H1 (cell line): ENCODE measurements around the gene CCDC120. TPM values are rescaled to one million over a fixed set of nuclear protein-coding genes. Genes with fewer than 3 reads are reported as not detected.
A peak's percentile ranks its signal among the peaks of the same experiment; 100 is the strongest.

Experiments
- CTCF ChIA-PET: fragments of 300-600 bp; sonication (Branson Sonifier 250); formaldehyde crosslinking; loops from one replicate; lab custom pipeline; 2021; ENCODE audit not compliant: partially characterized antibody; lab: Charles Lee
- POLR2A ChIA-PET: fragments of 300-600 bp; sonication (Branson Sonifier 250); formaldehyde crosslinking; loops from one replicate; lab custom pipeline; 2021; ENCODE audit warnings: inconsistent platforms; ENCODE audit not compliant: partially characterized antibody; lab: Charles Lee
- DNase-seq, 2 experiments: peaks; one replicate each; pipeline versions ENCODE4 v3.0.0 to v3.0.0-alpha.2; 2010 to 2022; ENCODE audit warnings: low spot score in 2 of 2, low read depth in 1 of 2, mixed read lengths in 1 of 2
- FAIRE-seq: peaks from 2 replicates; lab custom pipeline; 2011; peaks lifted over from hg19 to GRCh38; lab: Jason Lieb, UNC
- H2AFZ ChIP-seq: 2 replicates; pipeline ENCODE4 v1.8.1; 2012; ENCODE audit warnings: low read length, inconsistent platforms
- H2AK5ac ChIP-seq: 2 replicates; pipeline ENCODE4 v1.6.1; 2013; ENCODE audit warnings: low read depth, low read length
- H2BK120ac ChIP-seq: replicated peaks from 2 replicates; pipeline ENCODE3; 2013; ENCODE audit warnings: low read depth, low read length, inconsistent platforms
- H2BK12ac ChIP-seq: 2 replicates; pipeline ENCODE4 v1.6.1; 2013; ENCODE audit warnings: low read depth, low read length
- H2BK15ac ChIP-seq: 2 replicates; pipeline ENCODE4 v1.6.1; 2013; ENCODE audit warnings: low read length
- H2BK20ac ChIP-seq: 2 replicates; pipeline ENCODE4 v1.6.1; 2013; ENCODE audit warnings: low read length
- H2BK5ac ChIP-seq: 2 replicates; pipeline ENCODE4 v1.6.1; 2013; ENCODE audit warnings: low read depth, low read length
- H3K14ac ChIP-seq: 2 replicates; pipeline ENCODE4 v1.6.1; 2013; ENCODE audit warnings: inconsistent platforms; ENCODE audit not compliant: insufficient read length
- H3K18ac ChIP-seq: 2 replicates; pipeline ENCODE4 v1.6.1; 2013; ENCODE audit warnings: low read length; ENCODE audit errors: extremely low read depth
- H3K23ac ChIP-seq: 2 replicates; pipeline ENCODE4 v1.6.1; 2013; ENCODE audit warnings: inconsistent platforms; ENCODE audit not compliant: insufficient read length
- H3K23me2 ChIP-seq: 2 replicates; pipeline ENCODE4 v1.6.1; 2013; ENCODE audit warnings: low read depth, low read length
- H3K27ac ChIP-seq: 2 replicates; pipeline ENCODE4 v1.6.1; 2011; ENCODE audit warnings: low read depth, low read length, inconsistent platforms
- H3K27me3 ChIP-seq, 4 experiments: replicated peaks in 1 of 4; 1 replicate in 1 of 4; 2 replicates in 3 of 4; pipeline versions ENCODE4 v1.6.1 to v1.8.1; 2011 to 2013; ENCODE audit warnings: low read length in 3 of 4, mild to moderate bottlenecking in 3 of 4, inconsistent platforms in 2 of 4, mixed read lengths in 2 of 4, moderate library complexity in 1 of 4; ENCODE audit not compliant: control insufficient read depth in 3 of 4, insufficient read depth in 3 of 4; ENCODE audit errors: extremely low read depth in 1 of 4
- H3K36me3 ChIP-seq, 4 experiments: 2 replicates each; pipeline versions ENCODE4 v1.6.1 to v1.8.1; 2011 to 2013; ENCODE audit warnings: mild to moderate bottlenecking in 4 of 4, low read length in 3 of 4, moderate library complexity in 2 of 4, control low read depth in 1 of 4, inconsistent platforms in 1 of 4; ENCODE audit not compliant: insufficient read depth in 4 of 4, control insufficient read depth in 2 of 4
- H3K4ac ChIP-seq: replicated peaks from 2 replicates; pipeline ENCODE3; 2013; ENCODE audit warnings: low read length, low read depth, mixed read lengths, inconsistent platforms; ENCODE audit not compliant: insufficient read length
- H3K4me1 ChIP-seq, 4 experiments: replicated peaks in 1 of 4; 1 replicate in 1 of 4; 2 replicates in 3 of 4; pipeline versions ENCODE4 v1.6.1 to v1.8.1; 2011 to 2013; ENCODE audit warnings: low read length in 3 of 4, inconsistent platforms in 2 of 4, mixed read lengths in 1 of 4; ENCODE audit not compliant: insufficient read depth in 4 of 4, control insufficient read depth in 3 of 4
- H3K4me2 ChIP-seq, 2 experiments: 2 replicates each; pipeline versions ENCODE4 v1.6.1 to v1.8.1; 2011 to 2013; ENCODE audit warnings: low read depth in 2 of 2, low read length in 2 of 2, control low read depth in 1 of 2, inconsistent platforms in 1 of 2, mild to moderate bottlenecking in 1 of 2; ENCODE audit not compliant: insufficient read depth in 1 of 2
- H3K4me3 ChIP-seq, 4 experiments: fragments of 200-600, 300-600 bp in 1 of 4; sonication (generic), shearing (Covaris generic), sonication (Bioruptor Twin) in 1 of 4; 2 replicates each; pipeline versions ENCODE4 v1.5.1 to v1.8.1; 2011 to 2016; ENCODE audit warnings: low read length in 4 of 4, low read depth in 3 of 4, control low read depth in 2 of 4, inconsistent platforms in 2 of 4, mild to moderate bottlenecking in 2 of 4, mixed read lengths in 1 of 4, moderate library complexity in 1 of 4; ENCODE audit not compliant: insufficient read depth in 2 of 4; ENCODE audit errors: extremely low read depth in 1 of 4
- H3K56ac ChIP-seq: replicated peaks from 2 replicates; pipeline ENCODE3; 2013; ENCODE audit warnings: low read depth, mild to moderate bottlenecking, mixed read lengths, low read length, inconsistent platforms; ENCODE audit not compliant: insufficient read length
- H3K79me1 ChIP-seq: 2 replicates; pipeline ENCODE4 v1.6.1; 2013; ENCODE audit warnings: low read depth, low read length, control low read depth
- H3K79me2 ChIP-seq, 2 experiments: 2 replicates each; pipeline versions ENCODE4 v1.6.1 to v1.8.1; 2012 to 2013; ENCODE audit warnings: low read length in 2 of 2, mild to moderate bottlenecking in 2 of 2, inconsistent platforms in 1 of 2; ENCODE audit not compliant: insufficient read depth in 2 of 2, control insufficient read depth in 1 of 2
- H3K9ac ChIP-seq, 4 experiments: replicated peaks in 1 of 4; 1 replicate in 1 of 4; 2 replicates in 3 of 4; pipeline versions ENCODE4 v1.6.1 to v1.8.1; 2011 to 2013; ENCODE audit warnings: low read depth in 3 of 4, low read length in 3 of 4, control low read depth in 2 of 4, mild to moderate bottlenecking in 2 of 4, moderate library complexity in 2 of 4, inconsistent platforms in 1 of 4; ENCODE audit errors: extremely low read depth in 1 of 4
- H3K9me3 ChIP-seq, 2 experiments: 2 replicates each; pipeline versions ENCODE4 v1.6.1 to v1.8.1; 2012 to 2013; ENCODE audit warnings: mild to moderate bottlenecking in 2 of 2, moderate library complexity in 2 of 2, control low read depth in 1 of 2, inconsistent platforms in 1 of 2, low read depth in 1 of 2, low read length in 1 of 2, mixed read lengths in 1 of 2; ENCODE audit not compliant: insufficient read depth in 2 of 2
- H4K20me1 ChIP-seq, 2 experiments: replicated peaks in 1 of 2; 2 replicates each; pipeline versions ENCODE3 to v1.8.1; 2011 to 2013; ENCODE audit warnings: inconsistent platforms in 2 of 2, low read length in 2 of 2, mild to moderate bottlenecking in 1 of 2; ENCODE audit not compliant: insufficient read depth in 2 of 2, control insufficient read depth in 1 of 2
- H4K5ac ChIP-seq: 2 replicates; pipeline ENCODE4 v1.6.1; 2013; ENCODE audit warnings: low read length, low read depth, mixed read lengths, inconsistent platforms; ENCODE audit not compliant: insufficient read length
- H4K8ac ChIP-seq: 2 replicates; pipeline ENCODE4 v1.8.0; 2013; ENCODE audit warnings: mild to moderate bottlenecking, moderate library complexity, low read length, inconsistent platforms; ENCODE audit not compliant: insufficient read depth; ENCODE audit errors: extremely low read depth
- H4K91ac ChIP-seq: replicated peaks from 2 replicates; pipeline ENCODE3; 2013; ENCODE audit warnings: low read length, mixed read lengths, inconsistent platforms; ENCODE audit not compliant: insufficient read length
- CHD1 ChIP-seq: IDR thresholded peaks from 2 replicates; pipeline ENCODE4 v1.6.1; 2012; ENCODE audit warnings: low read depth, low read length, improper control_type of control experiment
- HDAC2 ChIP-seq, 2 experiments: fragments of 300-600 bp in 1 of 2; sonication (generic) in 1 of 2; IDR thresholded peaks; 2 replicates each; pipeline ENCODE4 v1.6.1; 2011 to 2012; ENCODE audit warnings: low read depth in 2 of 2, low read length in 2 of 2, mild to moderate bottlenecking in 2 of 2, moderate library complexity in 2 of 2, borderline replicate concordance in 1 of 2, inconsistent platforms in 1 of 2
- YY1 ChIP-seq: IDR thresholded peaks from 2 replicates; pipeline ENCODE4 v1.6.1; 2011; ENCODE audit warnings: low read depth, mild to moderate bottlenecking, low read length
- ZNF274 ChIP-seq: IDR thresholded peaks from 2 replicates; pipeline ENCODE4 v1.7.0; 2012; ENCODE audit warnings: low read length, borderline replicate concordance; ENCODE audit errors: extremely low read depth
- WGBS, 2 experiments: shearing (Covaris generic) in 1 of 2; methylation state at CpG; one replicate each; pipeline versions ENCODE4 v1.1.6 to v1.1.7; 2013 to 2015; ENCODE audit warnings: low lambda C conversion rate in 2 of 2, mixed read lengths in 2 of 2, inconsistent platforms in 1 of 2, low coverage in 1 of 2, missing lambda C conversion rate in 1 of 2; ENCODE audit not compliant: insufficient replicate concordance in 2 of 2, insufficient coverage in 1 of 2, insufficient read length in 1 of 2; ENCODE audit errors: extremely low coverage in 1 of 2, missing lambda C conversion rate in 1 of 2; 5-methylcytosine and 5-hydroxymethylcytosine counted together
- polyA plus RNA-seq, 7 experiments: library from polyadenylated mRNA; depleted of rRNA in 3 of 7; stranded (reverse) in 5 of 7; unstranded in 2 of 7; fragments of >200 nt in 5 of 7; fragments of 200-250 nt in 2 of 7; gene quantifications; 1 replicate in 5 of 7; 2 replicates in 1 of 7; 4 replicates in 1 of 7; pipeline versions ENCODE4 v1.2.1 to v1.2.3, GENCODE V29; 2011 to 2013; ENCODE audit warnings: missing spikeins in 2 of 7, mixed read lengths in 2 of 7
- total RNA-seq: library from RNA; stranded (reverse); fragmentation: NEBNext Ultra II Directional; extraction: Animal tissue kit (Norgen Biotek cat#: 25700); gene quantifications from 2 replicates; pipeline ENCODE4 v1.2.1, GENCODE V29; 2021
- TF ChIP-seq, protein P1 (sequence below), 3 experiments: IDR thresholded peaks; 1 replicate in 2 of 3; 2 replicates in 1 of 3; pipeline versions ENCODE4 v1.5.1 to v1.6.1; 2011; ENCODE audit warnings: low read length in 3 of 3, mild to moderate bottlenecking in 3 of 3, inconsistent platforms in 2 of 3, low read depth in 1 of 3, moderate library complexity in 1 of 3; ENCODE audit not compliant: insufficient read depth in 1 of 3; ENCODE audit errors: control extremely low read depth in 1 of 3

The CCDC120 gene
- total and polyA plus RNA-seq, 2 of the 8 experiments (the other 6 are each of a cell fraction or from before 2014, with no cell fraction given): 4.9 to 11.9 TPM

DNA sequence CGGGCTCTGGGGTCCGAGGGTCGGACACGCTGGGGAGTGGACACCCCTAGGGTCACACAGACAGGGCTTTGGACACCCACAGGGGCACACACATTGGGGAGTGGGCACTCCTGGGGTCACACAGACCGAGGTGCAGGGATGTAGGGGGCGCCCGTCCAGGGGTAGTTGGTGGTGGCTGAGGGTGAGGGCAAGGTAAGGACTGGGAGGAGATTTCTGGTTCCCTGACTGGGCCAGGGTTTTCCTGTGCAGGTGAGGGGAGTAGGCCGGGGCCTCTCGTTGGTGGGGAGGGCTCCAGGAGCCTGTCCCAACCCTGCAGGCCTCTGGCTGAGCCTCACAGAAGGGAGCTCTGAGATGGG, 42.8 kb downstream of the CCDC120 start:
- Histone ChIP-seq H2BK20ac (no peak overlapping the region), H4K5ac (peak overlapping the region; percentile 33), H2BK120ac (no peak overlapping the region), H3K27ac (no peak overlapping the region), H3K4me1 (no peaks in the 10 kb centered on the region; a peak in 1 of 7 replicates), H3K14ac (no peak overlapping the region), H3K79me1 (no peaks in the 10 kb centered on the region), H3K79me2 (peaks cover 0 to 3% of the 10 kb centered on the region in 2 experiments; a peak in 1 of 4 replicates), H3K23ac (no peak overlapping the region), H3K9ac (peak overlapping the region in 1 of 4 experiments; percentile 30; a peak in 3 of 7 replicates), H3K4me3 (peak overlapping the region; percentile 68 to 94 (median 84)), H3K36me3 (no peaks in the 10 kb centered on the region), H3K4me2 (peak overlapping the region; percentile 69 to 74), H2BK5ac (no peak overlapping the region), H2AFZ (no peak overlapping the region), H3K9me3 (no peaks in the 10 kb centered on the region), H3K4ac (no peak overlapping the region), H3K56ac (no peak overlapping the region), H2BK15ac (no peak overlapping the region), H4K20me1 (no peaks in the 10 kb centered on the region), H2BK12ac (no peak overlapping the region), H4K91ac (no peak overlapping the region), H3K23me2 (peaks cover 2% of the 10 kb centered on the region; the same call in 1 of the 2 replicates), H4K8ac (no peak overlapping the region; the same call in 1 of the 2 replicates), H3K18ac (no peak overlapping the region), H3K27me3 (no peaks in the 10 kb centered on the region), H2AK5ac (no peak overlapping the region)
- FAIRE-seq: no peak
- TF ChIP-seq YY1 (no peak), CHD1 (no peak), HDAC2 (IDR thresholded peaks at IDR 0.05; ENCODE audit: borderline replicate concordance in 1 of 2, low read depth in 2 of 2, low read length in 2 of 2) (no peak), ZNF274 (no peak)
- TF ChIP-seq, protein P1, sequence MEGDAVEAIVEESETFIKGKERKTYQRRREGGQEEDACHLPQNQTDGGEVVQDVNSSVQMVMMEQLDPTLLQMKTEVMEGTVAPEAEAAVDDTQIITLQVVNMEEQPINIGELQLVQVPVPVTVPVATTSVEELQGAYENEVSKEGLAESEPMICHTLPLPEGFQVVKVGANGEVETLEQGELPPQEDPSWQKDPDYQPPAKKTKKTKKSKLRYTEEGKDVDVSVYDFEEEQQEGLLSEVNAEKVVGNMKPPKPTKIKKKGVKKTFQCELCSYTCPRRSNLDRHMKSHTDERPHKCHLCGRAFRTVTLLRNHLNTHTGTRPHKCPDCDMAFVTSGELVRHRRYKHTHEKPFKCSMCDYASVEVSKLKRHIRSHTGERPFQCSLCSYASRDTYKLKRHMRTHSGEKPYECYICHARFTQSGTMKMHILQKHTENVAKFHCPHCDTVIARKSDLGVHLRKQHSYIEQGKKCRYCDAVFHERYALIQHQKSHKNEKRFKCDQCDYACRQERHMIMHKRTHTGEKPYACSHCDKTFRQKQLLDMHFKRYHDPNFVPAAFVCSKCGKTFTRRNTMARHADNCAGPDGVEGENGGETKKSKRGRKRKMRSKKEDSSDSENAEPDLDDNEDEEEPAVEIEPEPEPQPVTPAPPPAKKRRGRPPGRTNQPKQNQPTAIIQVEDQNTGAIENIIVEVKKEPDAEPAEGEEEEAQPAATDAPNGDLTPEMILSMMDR (IDR thresholded peaks at IDR 0.05; ENCODE audit: control extremely low read depth in 1 of 3, insufficient read depth in 1 of 3, low read depth in 1 of 3, low read length in 3 of 3): peak in 1 of 3 experiments; percentile 18; a peak in 1 of 4 replicates
- POLR2A ChIA-PET: interaction anchor here (1.0 kb wide), 1 partner anchor 21 kb away, joined by 3 read pairs; no protein-coding TSS in a partner anchor
- WGBS, 2 experiments: 10% methylated on average over 2 of the region's 9 CpGs; no CpG with 5 or more reads in 1 of the 2 experiments
- CTCF ChIA-PET: no interaction called here
- no peak for DNase-seq
